Measurements from ENCODE around the gene IQGAP3. TPM values are rescaled to one million over a fixed set of nuclear protein-coding genes. Genes with fewer than 3 reads are reported as not detected.
A peak's percentile ranks its signal among the peaks of the same experiment; 100 is the strongest.

Gene IQGAP3
- total RNA-seq, 2 donors from 2014 or later, result 0.52 TPM; not detected in 1

DNA sequence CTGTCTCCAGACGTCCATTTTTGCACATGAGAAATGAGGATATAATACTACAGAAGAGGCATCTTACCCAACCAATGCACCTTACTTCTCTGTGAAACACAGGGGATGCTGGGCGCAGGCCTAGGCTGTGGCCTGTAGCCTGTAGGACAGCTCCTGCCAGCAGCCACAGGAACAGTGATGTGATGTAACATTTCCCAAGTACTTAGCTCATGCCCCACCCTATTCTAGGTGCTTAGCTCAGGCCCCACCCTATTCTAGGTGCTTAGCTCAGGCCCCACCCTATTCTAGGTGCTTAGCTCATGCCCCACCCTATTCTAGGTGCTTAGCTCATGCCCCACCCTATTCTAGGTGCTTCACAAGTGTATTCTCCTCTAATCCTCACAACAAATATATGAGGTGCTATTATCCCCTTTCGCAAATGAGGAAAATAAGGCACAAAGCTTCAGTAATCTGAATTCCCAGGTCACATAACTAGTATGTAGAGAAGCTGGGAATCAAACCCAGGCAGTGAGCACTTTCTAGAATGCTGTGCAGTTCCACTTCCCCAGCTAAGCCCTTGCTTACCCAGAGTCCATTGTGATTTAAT lies 14.6 kb upstream of the IQGAP3 start:
- no peak for DNase-seq
- Histone ChIP-seq H3K36me3 (replicated peaks in 1 of 2; ENCODE audit: insufficient read depth in 1 of 2, low read depth in 2 of 2) (no peaks in the 10 kb centered on the region), H3K9me3 (no peaks in the 10 kb centered on the region), H3K27me3 (no peaks in the 10 kb centered on the region), H3K27ac (no peak overlapping the region), H3K4me3 (no peak overlapping the region), H3K4me1 (peaks cover 7% of the 10 kb centered on the region)
- no peak for ATAC-seq
- intact Hi-C loops (cut with DNase I), result loop anchor here (10.0 kb wide), 1 partner anchor 132 kb away; no protein-coding TSS in a partner anchor
- TF ChIP-seq, protein P1, sequence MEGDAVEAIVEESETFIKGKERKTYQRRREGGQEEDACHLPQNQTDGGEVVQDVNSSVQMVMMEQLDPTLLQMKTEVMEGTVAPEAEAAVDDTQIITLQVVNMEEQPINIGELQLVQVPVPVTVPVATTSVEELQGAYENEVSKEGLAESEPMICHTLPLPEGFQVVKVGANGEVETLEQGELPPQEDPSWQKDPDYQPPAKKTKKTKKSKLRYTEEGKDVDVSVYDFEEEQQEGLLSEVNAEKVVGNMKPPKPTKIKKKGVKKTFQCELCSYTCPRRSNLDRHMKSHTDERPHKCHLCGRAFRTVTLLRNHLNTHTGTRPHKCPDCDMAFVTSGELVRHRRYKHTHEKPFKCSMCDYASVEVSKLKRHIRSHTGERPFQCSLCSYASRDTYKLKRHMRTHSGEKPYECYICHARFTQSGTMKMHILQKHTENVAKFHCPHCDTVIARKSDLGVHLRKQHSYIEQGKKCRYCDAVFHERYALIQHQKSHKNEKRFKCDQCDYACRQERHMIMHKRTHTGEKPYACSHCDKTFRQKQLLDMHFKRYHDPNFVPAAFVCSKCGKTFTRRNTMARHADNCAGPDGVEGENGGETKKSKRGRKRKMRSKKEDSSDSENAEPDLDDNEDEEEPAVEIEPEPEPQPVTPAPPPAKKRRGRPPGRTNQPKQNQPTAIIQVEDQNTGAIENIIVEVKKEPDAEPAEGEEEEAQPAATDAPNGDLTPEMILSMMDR (IDR thresholded peaks at IDR 0.05), result no peak
- TF ChIP-seq POLR2A (IDR thresholded peaks at IDR 0.05), result no peak
- 80 to 84% methylated on average over 3 of the region's 3 CpGs for WGBS, 2 donors

DNA sequence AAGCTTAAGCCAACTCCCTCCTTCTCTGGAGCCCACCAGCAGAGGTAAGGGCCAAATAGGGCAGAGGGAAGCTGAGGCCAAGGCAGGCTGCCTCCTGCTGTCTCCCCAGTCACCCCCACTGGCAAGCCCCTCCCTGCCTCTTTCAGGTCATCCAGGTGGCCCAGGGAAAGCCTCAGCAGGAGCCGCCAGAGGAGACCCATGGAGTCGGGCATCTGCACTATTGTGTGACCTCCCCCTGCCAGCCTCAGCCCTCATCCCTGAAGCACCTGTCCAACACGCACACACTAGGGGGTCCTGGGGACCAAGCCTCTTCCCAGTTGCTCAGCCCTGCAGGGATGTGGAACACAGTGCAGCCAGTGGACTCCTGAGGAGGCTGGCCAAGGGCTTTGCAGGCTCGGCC lies 14.0 kb upstream of the IQGAP3 start:
- Histone ChIP-seq H3K4me3 (no peak overlapping the region), H3K27ac (no peak overlapping the region), H3K9me3 (no peaks in the 10 kb centered on the region), H3K4me1 (peaks cover 5% of the 10 kb centered on the region), H3K36me3 (replicated peaks in 1 of 2; ENCODE audit: insufficient read depth in 1 of 2, low read depth in 2 of 2) (no peaks in the 10 kb centered on the region), H3K27me3 (no peaks in the 10 kb centered on the region)
- intact Hi-C loops (cut with DNase I), result loop anchor here (10.0 kb wide), 1 partner anchor 132 kb away; no protein-coding TSS in a partner anchor
- 52 to 67% methylated on average over 2 to 4 of the region's 4 CpGs for WGBS, 2 donors
- TF ChIP-seq, protein P1 (IDR thresholded peaks at IDR 0.05), result no peak
- TF ChIP-seq POLR2A (IDR thresholded peaks at IDR 0.05), result no peak
- DNase-seq (no peak), ATAC-seq (no peak)

DNA sequence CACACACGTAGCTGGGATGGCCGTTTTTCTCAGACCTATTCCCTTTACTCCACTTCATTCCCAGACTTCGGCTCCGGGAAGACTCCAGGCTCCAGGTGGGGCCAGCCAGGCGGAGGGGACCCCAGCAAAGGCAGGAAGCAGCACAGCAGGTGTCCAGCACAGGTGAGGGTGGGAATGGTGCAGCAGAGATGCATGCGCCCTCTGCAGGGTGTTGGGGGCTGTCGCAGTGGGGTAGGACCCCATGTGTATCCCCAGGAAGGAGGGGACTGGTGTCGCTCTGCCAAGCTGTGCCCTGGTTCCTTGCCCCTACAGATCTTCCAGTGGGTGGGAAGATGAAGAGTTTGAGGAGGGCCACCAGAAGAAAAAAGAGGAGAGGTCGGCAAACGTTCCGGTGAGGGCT lies 12.4 kb upstream of the IQGAP3 start:
- no peak overlapping the region for H3K4me3 ChIP-seq
- no peak for ATAC-seq
- intact Hi-C loops (cut with DNase I), result loop anchor here (10.0 kb wide), 1 partner anchor 130 kb away; no protein-coding TSS in a partner anchor
- no peaks in the 10 kb centered on the region for H3K9me3 ChIP-seq
- DNase-seq, result no peak
- H3K27ac ChIP-seq, result no peak overlapping the region
- TF ChIP-seq POLR2A (IDR thresholded peaks at IDR 0.05), result no peak
- TF ChIP-seq, protein P1 (IDR thresholded peaks at IDR 0.05), result peak in 1 of 7 experiments; percentile 12
- 22 to 43% methylated on average over 11 of the region's 11 CpGs for WGBS, 2 donors
- H3K4me1 ChIP-seq, result no peaks in the 10 kb centered on the region
- H3K36me3 ChIP-seq (replicated peaks in 1 of 2; ENCODE audit: insufficient read depth in 1 of 2, low read depth in 2 of 2), result no peaks in the 10 kb centered on the region
- no peaks in the 10 kb centered on the region for H3K27me3 ChIP-seq

DNA sequence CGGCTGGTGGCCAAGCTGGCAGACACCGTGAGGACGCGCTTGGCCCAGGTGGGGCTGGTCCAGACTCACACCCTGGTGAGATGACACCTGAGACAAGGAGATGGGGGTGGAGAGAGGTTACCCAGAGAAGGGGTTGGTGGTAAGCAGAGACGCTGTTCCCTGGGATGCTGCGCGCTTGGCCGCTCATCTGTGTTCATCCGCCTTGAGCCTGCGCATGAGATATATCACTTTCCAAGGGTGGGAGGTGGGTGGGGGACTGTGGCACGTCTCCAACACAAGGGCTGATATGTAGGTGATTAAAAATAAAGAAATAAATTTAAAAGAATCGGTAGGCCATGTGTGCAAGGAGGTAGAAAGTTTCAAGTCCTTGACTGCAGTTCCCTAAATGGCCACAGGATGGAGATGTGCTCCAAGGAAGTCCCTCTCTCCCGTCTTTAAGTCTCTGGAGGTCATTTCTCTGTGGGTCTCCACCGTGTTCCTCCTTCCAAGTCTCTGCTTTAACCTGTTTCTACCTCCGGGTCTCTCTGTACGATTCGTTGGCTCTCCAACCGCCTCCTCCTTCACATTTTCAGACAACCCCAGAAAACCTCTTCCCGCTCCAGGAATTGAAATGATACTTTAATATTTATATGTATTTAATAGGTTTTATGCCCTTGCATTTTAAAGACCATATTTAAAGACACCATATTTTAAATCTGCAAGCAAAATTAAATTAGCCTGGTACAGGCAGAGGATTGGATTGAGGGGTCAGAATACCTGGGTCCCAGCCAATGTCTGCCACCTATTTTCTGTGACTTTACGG lies 11.7 kb upstream of the IQGAP3 start:
- H3K27ac ChIP-seq, result no peak overlapping the region
- WGBS, 2 donors, result 50 to 54% methylated on average over 19 to 20 of the region's 20 CpGs
- no peaks in the 10 kb centered on the region for H3K27me3 ChIP-seq
- peak; percentile 79 to 86 (median 82) for DNase-seq
- no peaks in the 10 kb centered on the region for H3K4me1 ChIP-seq
- ATAC-seq, result peak; percentile 75
- no peaks in the 10 kb centered on the region for H3K9me3 ChIP-seq
- TF ChIP-seq, protein P1 (IDR thresholded peaks at IDR 0.05), result peak; percentile 86 to 93 (median 88)
- TF ChIP-seq POLR2A (IDR thresholded peaks at IDR 0.05), result no peak
- H3K4me3 ChIP-seq, result no peak overlapping the region
- H3K36me3 ChIP-seq (replicated peaks in 1 of 2; ENCODE audit: insufficient read depth in 1 of 2, low read depth in 2 of 2), result no peaks in the 10 kb centered on the region
- intact Hi-C loops (cut with DNase I), result loop anchor here (10.0 kb wide), 1 partner anchor 129 kb away; no protein-coding TSS in a partner anchor

All from body of pancreas (tissue), 4 donors.